Keratinocyte (primary cell): ENCODE data around the gene TMOD3. TPM values are rescaled to one million over a fixed set of nuclear protein-coding genes. Genes with fewer than 3 reads are reported as not detected.

Experiments
- DNase-seq: peaks from one replicate; pipeline ENCODE4 v3.0.0-alpha.2; 2011; ENCODE audit warnings: low read depth, missing footprints, low spot score
- FAIRE-seq: peaks from 2 replicates; lab custom pipeline; 2011; peaks lifted over from hg19 to GRCh38; lab: Jason Lieb, UNC
- H2AFZ ChIP-seq: 2 replicates; pipeline ENCODE4 v1.6.0; 2012; ENCODE audit warnings: low read length, control low read depth, inconsistent platforms; ENCODE audit not compliant: control insufficient read depth
- H3K27ac ChIP-seq: 2 replicates; pipeline ENCODE4 v1.5.1; 2011; ENCODE audit warnings: low read length; ENCODE audit not compliant: control insufficient read depth, insufficient read depth
- H3K27me3 ChIP-seq: 3 replicates; pipeline ENCODE4 v1.6.0; 2011; ENCODE audit warnings: low read length; ENCODE audit not compliant: control insufficient read depth, insufficient read depth; ENCODE audit errors: extremely low read depth
- H3K36me3 ChIP-seq, 2 experiments: 2 replicates in 1 of 2; 3 replicates in 1 of 2; pipeline ENCODE4 v1.5.1; 2011; ENCODE audit warnings: low read length in 2 of 2, mild to moderate bottlenecking in 1 of 2; ENCODE audit not compliant: control insufficient read depth in 2 of 2, insufficient read depth in 2 of 2; ENCODE audit errors: extremely low read depth in 1 of 2
- H3K4me1 ChIP-seq: 3 replicates; pipeline ENCODE4 v1.5.1; 2011; ENCODE audit warnings: low read length; ENCODE audit not compliant: control insufficient read depth, insufficient read depth; ENCODE audit errors: extremely low read depth
- H3K4me2 ChIP-seq: 3 replicates; pipeline ENCODE4 v1.6.0; 2011; ENCODE audit warnings: low read depth, low read length; ENCODE audit not compliant: control insufficient read depth, insufficient read depth; ENCODE audit errors: extremely low read depth
- H3K4me3 ChIP-seq, 3 experiments: fragments of 200-600 bp in 1 of 3; sonication (generic) in 1 of 3; 2 replicates in 2 of 3; 3 replicates in 1 of 3; pipeline ENCODE4 v1.5.1; 2011 to 2016; ENCODE audit warnings: low read length in 3 of 3, mild to moderate bottlenecking in 3 of 3, control low read depth in 2 of 3, inconsistent platforms in 1 of 3, low read depth in 1 of 3, mixed read lengths in 1 of 3, mixed run types in 1 of 3, moderate library complexity in 1 of 3; ENCODE audit not compliant: control insufficient read depth in 2 of 3, insufficient read depth in 2 of 3; ENCODE audit errors: extremely low read depth in 1 of 3
- H3K79me2 ChIP-seq: 2 replicates; pipeline ENCODE4 v1.6.0; 2012; ENCODE audit warnings: low read length; ENCODE audit not compliant: control insufficient read depth, insufficient read depth
- H3K9ac ChIP-seq: 3 replicates; pipeline ENCODE4 v1.6.0; 2011; ENCODE audit warnings: low read length; ENCODE audit not compliant: control insufficient read depth, insufficient read depth; ENCODE audit errors: extremely low read depth
- H3K9me1 ChIP-seq: 3 replicates; pipeline ENCODE4 v1.6.0; 2011; ENCODE audit warnings: low read length; ENCODE audit not compliant: control insufficient read depth, insufficient read depth; ENCODE audit errors: extremely low read depth
- H3K9me3 ChIP-seq: 2 replicates; pipeline ENCODE4 v1.5.1; 2012; ENCODE audit warnings: low read depth, low read length; ENCODE audit not compliant: control insufficient read depth
- H4K20me1 ChIP-seq: 3 replicates; pipeline ENCODE4 v1.6.0; 2011; ENCODE audit warnings: low read length; ENCODE audit not compliant: control insufficient read depth, insufficient read depth; ENCODE audit errors: extremely low read depth
- EZH2 ChIP-seq: IDR thresholded peaks from one replicate; pipeline ENCODE4 v1.6.1; 2012; ENCODE audit warnings: inconsistent platforms, mild to moderate bottlenecking, low read length, moderate library complexity
- dilution Hi-C: fragments of 300-500 bp; cut with MboI; formaldehyde crosslinking; loops from one replicate; pipeline ENCODE4 v1.7.0; 2020; ENCODE audit warnings: low sequenced_read_pairs; ENCODE audit not compliant: extremely low pct_ligation_motif_present
- polyA plus RNA-seq, 5 experiments: library from polyadenylated mRNA; depleted of rRNA in 3 of 5; stranded (reverse) in 3 of 5; stranded (forward) in 1 of 5; unstranded in 1 of 5; fragments of >200 nt; gene quantifications; 1 replicate in 1 of 5; 2 replicates in 3 of 5; 3 replicates in 1 of 5; pipeline versions ENCODE4 v1.2.1 to v1.2.3, GENCODE V29; 2011 to 2012; ENCODE audit warnings: missing spikeins in 2 of 5, low read depth in 1 of 5, low replicate concordance in 1 of 5
- TF ChIP-seq, protein P1 (sequence below), 3 experiments: IDR thresholded peaks in 1 of 3; conservative IDR thresholded peaks in 1 of 3; optimal IDR thresholded peaks in 1 of 3; 2 replicates in 2 of 3; 3 replicates in 1 of 3; pipeline versions ENCODE3 to v1.5.1; 2011; ENCODE audit warnings: low read length in 3 of 3, mild to moderate bottlenecking in 3 of 3, moderate library complexity in 2 of 3, control low read depth in 1 of 3, inconsistent platforms in 1 of 3; ENCODE audit not compliant: insufficient read depth in 2 of 3; ENCODE audit errors: extremely low read depth in 1 of 3

Gene TMOD3
- polyA plus RNA-seq, 1 donor (not counting 4 experiments of a cell fraction or from before 2014, with no cell fraction given) = 100 TPM

DNA sequence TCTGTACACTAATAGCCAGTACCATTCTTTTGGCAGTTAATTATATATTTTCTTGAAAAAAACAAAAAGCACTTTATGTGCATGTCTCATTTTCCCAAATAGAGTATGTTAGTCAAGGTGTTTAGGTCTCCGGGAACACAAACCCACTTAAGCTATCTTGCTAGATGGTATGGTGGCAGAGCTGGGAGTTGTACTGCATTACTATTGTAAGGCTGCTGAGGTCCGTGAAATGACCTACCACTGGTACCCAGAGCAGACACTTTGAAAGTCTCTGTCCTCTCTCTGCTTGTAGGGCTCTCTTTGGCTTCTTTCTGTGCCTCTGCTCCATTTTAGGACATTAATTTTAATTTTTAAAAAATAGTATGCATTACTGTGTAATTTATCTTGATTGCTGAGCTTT lies 8.8 kb downstream of the TMOD3 start:
- H3K36me3 ChIP-seq = peaks cover 3 to 4% of the 10 kb centered on the region in 2 experiments
- H2AFZ ChIP-seq = no peak overlapping the region
- H3K79me2 ChIP-seq = peaks cover 98% of the 10 kb centered on the region
- H3K27ac ChIP-seq = peak overlapping the region; percentile 35
- dilution Hi-C loops = no loop called here
- no peak for DNase-seq
- H3K4me2 ChIP-seq = peak overlapping the region; percentile 45
- H3K4me1 ChIP-seq = peaks cover 75% of the 10 kb centered on the region
- no peaks in the 10 kb centered on the region for H3K27me3 ChIP-seq
- H3K9ac ChIP-seq = no peak overlapping the region
- H3K9me3 ChIP-seq = no peaks in the 10 kb centered on the region
- H3K4me3 ChIP-seq = no peak overlapping the region
- FAIRE-seq = no peak
- H3K9me1 ChIP-seq = peaks cover 4% of the 10 kb centered on the region
- TF ChIP-seq, protein P1, sequence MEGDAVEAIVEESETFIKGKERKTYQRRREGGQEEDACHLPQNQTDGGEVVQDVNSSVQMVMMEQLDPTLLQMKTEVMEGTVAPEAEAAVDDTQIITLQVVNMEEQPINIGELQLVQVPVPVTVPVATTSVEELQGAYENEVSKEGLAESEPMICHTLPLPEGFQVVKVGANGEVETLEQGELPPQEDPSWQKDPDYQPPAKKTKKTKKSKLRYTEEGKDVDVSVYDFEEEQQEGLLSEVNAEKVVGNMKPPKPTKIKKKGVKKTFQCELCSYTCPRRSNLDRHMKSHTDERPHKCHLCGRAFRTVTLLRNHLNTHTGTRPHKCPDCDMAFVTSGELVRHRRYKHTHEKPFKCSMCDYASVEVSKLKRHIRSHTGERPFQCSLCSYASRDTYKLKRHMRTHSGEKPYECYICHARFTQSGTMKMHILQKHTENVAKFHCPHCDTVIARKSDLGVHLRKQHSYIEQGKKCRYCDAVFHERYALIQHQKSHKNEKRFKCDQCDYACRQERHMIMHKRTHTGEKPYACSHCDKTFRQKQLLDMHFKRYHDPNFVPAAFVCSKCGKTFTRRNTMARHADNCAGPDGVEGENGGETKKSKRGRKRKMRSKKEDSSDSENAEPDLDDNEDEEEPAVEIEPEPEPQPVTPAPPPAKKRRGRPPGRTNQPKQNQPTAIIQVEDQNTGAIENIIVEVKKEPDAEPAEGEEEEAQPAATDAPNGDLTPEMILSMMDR (optimal IDR thresholded peaks at IDR 0.05 in 1 of 3, IDR thresholded peaks at IDR 0.05 in 1 of 3, conservative IDR thresholded peaks at IDR 0.05 in 1 of 3; ENCODE audit: extremely low read depth in 1 of 3, insufficient read depth in 2 of 3, low read length in 3 of 3) = no peak
- TF ChIP-seq EZH2 = no peak
- H4K20me1 ChIP-seq = peaks cover 27% of the 10 kb centered on the region

DNA sequence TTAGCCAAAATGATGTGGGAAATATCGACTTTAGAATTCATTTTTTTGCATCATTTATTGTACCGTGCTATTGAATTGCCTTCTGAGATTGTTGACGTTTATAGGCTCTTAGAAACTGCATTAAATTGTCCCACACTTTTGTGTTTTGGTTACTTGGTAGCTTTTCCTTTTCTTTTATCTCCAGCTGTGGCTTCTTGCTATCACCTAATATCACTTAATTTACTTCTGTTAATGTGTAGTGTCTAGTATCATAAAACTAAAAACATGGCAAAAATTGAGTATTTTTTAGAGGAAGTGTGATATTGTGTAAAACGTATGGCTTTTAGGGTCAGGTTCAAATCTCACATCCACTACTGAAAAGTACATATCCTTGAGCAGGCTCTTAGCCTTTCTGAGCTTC lies 11.2 kb downstream of the TMOD3 start:
- H3K36me3 ChIP-seq = peaks cover 2 to 3% of the 10 kb centered on the region in 2 experiments
- H3K79me2 ChIP-seq = peaks cover 98% of the 10 kb centered on the region
- H3K4me1 ChIP-seq = peaks cover 78% of the 10 kb centered on the region
- H4K20me1 ChIP-seq = peaks cover 20% of the 10 kb centered on the region
- peaks cover 4% of the 10 kb centered on the region for H3K9me1 ChIP-seq
- FAIRE-seq (no peak), DNase-seq (no peak)
- no peak overlapping the region for H3K4me3 ChIP-seq
- no peak overlapping the region for H2AFZ ChIP-seq
- no peak overlapping the region for H3K9ac ChIP-seq
- no peak overlapping the region for H3K27ac ChIP-seq
- dilution Hi-C loops = no loop called here
- no peaks in the 10 kb centered on the region for H3K27me3 ChIP-seq
- no peaks in the 10 kb centered on the region for H3K9me3 ChIP-seq
- no peak overlapping the region for H3K4me2 ChIP-seq
- TF ChIP-seq EZH2 = no peak
- TF ChIP-seq, protein P1 (optimal IDR thresholded peaks at IDR 0.05 in 1 of 3, IDR thresholded peaks at IDR 0.05 in 1 of 3, conservative IDR thresholded peaks at IDR 0.05 in 1 of 3; ENCODE audit: extremely low read depth in 1 of 3, insufficient read depth in 2 of 3, low read length in 3 of 3) = no peak
